Lung microvascular endothelial cell (primary cell): ENCODE measurements around the gene USP28. TPM values are rescaled to one million over a fixed set of nuclear protein-coding genes. Genes with fewer than 3 reads are reported as not detected.
A peak's percentile ranks its signal among the peaks of the same experiment; 100 is the strongest.
"Not testable (repeated sequence)": the region's sequence is repeated elsewhere in the genome, so short reads cannot be mapped to it uniquely, and the experiment has no call there.

Experiments
- DNase-seq, 2 donors: peaks; one replicate each; pipeline versions ENCODE4 v3.0.0 to v3.0.0-alpha.2; 2010; ENCODE audit warnings: low read depth in 2 of 2
- total RNA-seq: library from RNA; depleted of rRNA; stranded (reverse); fragments of >200 nt; gene quantifications from 2 replicates; pipeline ENCODE4 v1.2.1, GENCODE V29; 2014

Gene USP28
- total RNA-seq, 1 donor from 2014 or later = 19.8 TPM

DNA sequence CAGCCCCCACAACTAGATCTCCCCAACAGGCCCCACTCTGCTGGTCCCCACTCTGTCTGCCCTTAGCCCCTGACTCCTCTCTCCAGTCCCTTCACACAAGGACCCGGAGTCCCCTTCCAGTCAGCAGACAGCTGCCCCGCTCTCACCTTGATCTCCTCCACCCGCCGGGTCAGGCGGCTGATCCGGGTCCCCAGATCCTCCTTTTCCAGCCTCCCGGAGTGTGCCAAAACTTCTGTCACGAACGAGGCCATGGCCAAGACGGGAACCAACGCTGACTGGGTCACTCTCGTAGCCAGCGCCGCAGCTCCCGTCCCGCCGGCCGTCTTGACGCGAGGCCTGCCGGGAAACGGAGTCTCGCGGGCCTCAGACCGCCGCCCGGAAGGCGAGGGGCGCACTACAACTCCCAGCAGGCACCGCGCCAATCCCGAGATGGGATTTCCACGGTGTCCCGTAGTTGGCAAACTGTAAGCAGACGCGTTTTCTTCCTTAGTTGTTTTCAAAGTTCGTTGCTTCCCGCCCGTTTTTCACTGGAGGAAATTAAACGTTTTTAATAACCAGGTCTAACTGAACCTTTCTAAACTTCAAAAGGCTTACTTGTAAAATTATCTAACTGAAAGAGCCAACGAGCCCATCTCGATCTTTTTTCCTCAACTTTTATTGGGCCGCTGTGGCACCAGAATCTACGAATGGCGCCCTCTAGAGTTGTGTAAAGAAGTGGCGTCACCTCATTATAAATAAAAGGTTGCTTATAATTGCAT, 101.8 kb downstream of the USP28 start, which contains the start of gene ZW10:
Gene ZW10 (minus strand): TSS at position 277 of the 758 bp plus-strand sequence. CDS start 26 bp downstream, at position 251.
- DNase-seq = peak; percentile 97 to 99

DNA sequence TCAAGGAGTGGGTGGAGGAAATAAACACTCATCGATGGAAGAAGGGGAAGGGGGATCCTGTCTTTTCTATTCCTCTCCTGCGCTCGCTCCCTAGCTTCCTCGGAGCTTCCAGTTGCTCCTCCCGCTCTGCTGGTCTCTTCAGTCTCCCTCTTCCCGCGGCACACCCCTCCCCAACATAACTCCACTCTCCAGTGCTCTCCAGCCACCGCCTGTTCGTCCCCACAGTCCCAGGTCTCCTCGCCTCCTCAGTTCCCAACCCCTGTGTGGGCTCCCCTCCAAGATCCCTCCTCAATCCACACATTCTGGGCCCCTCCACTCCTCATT, 102.3 kb downstream of the USP28 start:
- peak in 1 of 2 donors; percentile 55 for DNase-seq

DNA sequence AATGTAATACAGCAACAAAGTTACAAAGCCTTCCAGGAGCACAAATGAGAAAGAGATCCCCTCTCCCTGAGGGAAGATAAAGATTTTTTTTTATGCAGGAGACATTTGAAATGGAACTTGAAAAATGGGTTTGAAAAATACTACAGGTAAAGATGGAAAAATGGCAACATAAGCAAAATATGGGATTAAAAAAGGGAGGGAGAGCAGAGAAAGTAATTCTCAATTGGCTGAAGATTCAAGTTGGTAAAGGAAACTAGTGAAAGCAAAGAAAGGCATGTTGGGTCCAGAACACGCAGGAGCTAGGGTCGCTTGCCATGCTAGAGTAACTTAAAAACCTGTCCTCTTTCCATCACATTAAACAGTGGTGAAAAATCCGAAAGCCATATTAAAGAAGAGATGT, 103.4 kb downstream of the USP28 start:
- no peak for DNase-seq

DNA sequence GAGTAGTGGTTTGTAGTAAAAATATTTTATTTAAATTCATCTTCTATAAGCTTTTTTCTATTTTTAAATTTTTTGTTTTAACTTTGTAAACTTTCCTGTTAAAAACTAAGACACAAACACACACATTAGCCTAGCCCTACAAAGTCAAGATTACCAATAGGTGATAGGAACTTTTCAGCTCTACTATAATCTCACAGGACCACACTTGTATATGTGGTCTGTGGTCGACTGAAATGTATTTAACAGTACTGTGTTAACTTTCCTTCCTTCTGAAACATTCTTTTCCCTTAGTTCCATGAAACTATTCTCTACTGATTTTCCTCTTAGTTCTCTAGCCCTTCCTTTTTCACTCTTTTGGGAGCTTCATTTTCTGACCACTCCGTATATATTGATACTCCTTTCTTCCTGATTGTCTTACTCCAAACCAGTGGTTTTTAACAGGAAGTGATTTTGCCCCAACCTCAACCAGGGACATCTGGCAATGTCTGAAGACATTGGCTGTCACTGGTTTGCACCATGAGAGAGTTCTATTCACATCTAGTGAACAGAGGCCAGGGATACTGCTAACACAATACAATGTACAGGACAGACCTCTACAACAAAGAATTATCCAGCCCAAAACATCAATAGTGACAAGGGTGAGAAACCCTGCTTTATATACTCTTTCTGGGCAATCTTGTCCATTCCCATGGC, 110.7 kb downstream of the USP28 start:
- DNase-seq = no peak

DNA sequence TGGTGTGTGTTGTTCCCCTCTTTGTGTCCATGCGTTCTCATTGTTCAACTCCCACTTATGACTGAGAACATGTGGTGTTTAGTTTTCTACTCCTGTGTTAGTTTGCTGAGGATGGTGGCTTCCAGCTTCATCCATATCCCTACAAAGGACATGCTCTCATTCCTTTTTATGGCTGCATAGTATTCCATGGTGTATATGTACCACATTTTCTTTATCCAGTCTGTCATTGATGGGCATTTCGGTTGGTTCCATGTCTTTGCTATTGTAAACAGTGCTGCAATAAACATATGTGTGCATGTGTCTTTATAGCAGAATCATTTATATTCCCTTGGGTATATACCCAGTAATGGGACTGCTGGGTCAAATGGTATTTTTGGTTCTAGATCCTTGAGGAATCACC, 112.3 kb downstream of the USP28 start:
- not testable (repeated sequence) for DNase-seq

DNA sequence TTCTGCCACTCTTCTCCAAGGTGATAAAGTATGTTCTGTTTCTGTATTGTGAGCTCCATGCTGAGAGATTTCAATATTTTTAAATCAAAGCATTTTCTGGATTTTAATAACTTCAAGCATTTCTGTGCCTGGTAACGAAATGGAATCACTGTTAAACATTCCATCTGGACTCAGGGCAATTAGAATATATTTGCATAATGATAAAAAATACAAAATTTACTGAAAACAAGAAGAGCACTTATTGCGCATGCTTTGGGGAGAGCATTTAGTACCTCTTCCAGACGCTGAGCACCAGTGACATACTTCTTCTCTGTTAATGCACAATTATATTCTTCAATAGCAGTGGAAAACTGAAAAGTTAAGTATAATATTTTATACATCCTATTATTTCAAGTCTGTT, 115.1 kb downstream of the USP28 start:
- no peak for DNase-seq

DNA sequence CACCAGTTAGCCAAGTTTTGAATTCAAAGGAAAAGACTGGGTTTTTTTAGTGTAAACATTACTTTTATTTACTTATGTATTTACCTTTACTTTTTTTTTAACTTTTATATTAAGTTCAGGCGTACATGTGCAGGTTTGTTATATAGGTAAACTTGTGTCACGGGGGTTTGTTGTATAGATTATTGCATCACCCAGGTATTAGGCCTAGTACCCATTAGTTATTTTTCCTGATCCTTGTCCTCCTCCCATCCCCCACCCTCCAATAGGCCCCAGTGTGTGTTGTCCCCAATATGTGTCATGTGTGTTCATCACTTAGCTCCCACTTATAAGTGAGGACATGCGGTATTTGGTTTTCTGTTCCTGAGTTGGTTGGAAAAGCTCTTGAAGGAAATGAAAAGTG, 122.4 kb downstream of the USP28 start:
- DNase-seq = no peak

Other genes with a start within 250 kb of the USP28 start
- gene TMPRSS5, start 169.3 kb downstream of the USP28 start, total RNA-seq = under 0.01 and 0.20 TPM in 2 replicates
- 12.5 and 14.2 TPM in 2 replicates for gene ZW10, start 101.9 kb downstream of the USP28 start, total RNA-seq
- gene CLDN25, start 95.8 kb downstream of the USP28 start, total RNA-seq = not detected in 2 replicates
- not detected in 2 replicates for gene HTR3B, start 29.2 kb upstream of the USP28 start, total RNA-seq
- not detected in 2 replicates for gene HTR3A, start 99.5 kb upstream of the USP28 start, total RNA-seq
- 10.0 and 22.0 TPM in 2 replicates for gene ZBTB16, start 184.1 kb upstream of the USP28 start, total RNA-seq